Mesendoderm (in vitro differentiated cells): ENCODE measurements around the gene EGF.

ENCODE experiments used
- DNase-seq: peaks from one replicate; pipeline ENCODE4 v3.0.0; 2013
- H2AK5ac ChIP-seq: 2 replicates; pipeline ENCODE4 v1.6.1; 2013; ENCODE audit warnings: low read length, inconsistent platforms
- H2BK120ac ChIP-seq: 2 replicates; pipeline ENCODE4 v1.6.1; 2013; ENCODE audit warnings: low read depth, mild to moderate bottlenecking, low read length, moderate library complexity, mixed read lengths
- H2BK15ac ChIP-seq: replicated peaks from 2 replicates; pipeline ENCODE4 v1.6.1; 2013; ENCODE audit warnings: low read depth, mild to moderate bottlenecking, moderate library complexity
- H2BK5ac ChIP-seq: 2 replicates; pipeline ENCODE4 v1.6.1; 2013; ENCODE audit warnings: low read length, inconsistent platforms
- H3K18ac ChIP-seq: 2 replicates; pipeline ENCODE4 v1.6.1; 2013; ENCODE audit warnings: mild to moderate bottlenecking, low read length, mixed read lengths
- H3K23ac ChIP-seq: one replicate; pipeline ENCODE4 v1.6.1; 2013; ENCODE audit warnings: low read length
- H3K27ac ChIP-seq: 2 replicates; pipeline ENCODE4 v1.5.1; 2013; ENCODE audit warnings: low read depth, mild to moderate bottlenecking, inconsistent platforms, low read length, moderate library complexity
- H3K27me3 ChIP-seq: 2 replicates; pipeline ENCODE4 v1.6.1; 2013; ENCODE audit warnings: low read length, control low read depth, mild to moderate bottlenecking, inconsistent platforms; ENCODE audit not compliant: insufficient read depth, poor library complexity
- H3K36me3 ChIP-seq: 2 replicates; pipeline ENCODE4 v1.6.1; 2013; ENCODE audit warnings: low read length, inconsistent platforms; ENCODE audit not compliant: control insufficient read depth, insufficient read depth
- H3K4ac ChIP-seq: one replicate; pipeline ENCODE4 v1.6.1; 2013; ENCODE audit warnings: low read depth, mild to moderate bottlenecking, low read length, moderate library complexity
- H3K4me1 ChIP-seq: 2 replicates; pipeline ENCODE4 v1.6.1; 2013; ENCODE audit warnings: low read depth, low read length, inconsistent platforms; ENCODE audit not compliant: control insufficient read depth
- H3K4me2 ChIP-seq: 2 replicates; pipeline ENCODE4 v1.6.1; 2013; ENCODE audit warnings: low read length
- H3K4me3 ChIP-seq: 2 replicates; pipeline ENCODE4 v1.5.1; 2013; ENCODE audit warnings: mild to moderate bottlenecking, low read length
- H3K56ac ChIP-seq: one replicate; pipeline ENCODE4 v1.6.1; 2013; ENCODE audit warnings: low read length
- H3K79me1 ChIP-seq: 2 replicates; pipeline ENCODE4 v1.6.1; 2013; ENCODE audit warnings: low read length, inconsistent platforms
- H3K79me2 ChIP-seq: 2 replicates; pipeline ENCODE4 v1.6.1; 2013; ENCODE audit warnings: mild to moderate bottlenecking, low read length; ENCODE audit not compliant: control insufficient read depth, insufficient read depth
- H3K9ac ChIP-seq: 2 replicates; pipeline ENCODE4 v1.6.1; 2013; ENCODE audit warnings: low read length, inconsistent platforms
- H4K5ac ChIP-seq: one replicate; pipeline ENCODE4 v1.6.1; 2013; ENCODE audit warnings: low read length
- H4K8ac ChIP-seq: one replicate; pipeline ENCODE4 v1.6.1; 2013; ENCODE audit warnings: low read depth, mild to moderate bottlenecking, control low read depth, low read length, moderate library complexity
- WGBS: extraction: QIAGEN DNeasy Blood & Tissue Kit; methylation state at CpG from one replicate; pipeline ENCODE4 v1.1.7; 2013; ENCODE audit warnings: low lambda C conversion rate, missing lambda C conversion rate; ENCODE audit not compliant: insufficient coverage; ENCODE audit errors: extremely low coverage; 5-methylcytosine and 5-hydroxymethylcytosine counted together

EGF gene

DNA sequence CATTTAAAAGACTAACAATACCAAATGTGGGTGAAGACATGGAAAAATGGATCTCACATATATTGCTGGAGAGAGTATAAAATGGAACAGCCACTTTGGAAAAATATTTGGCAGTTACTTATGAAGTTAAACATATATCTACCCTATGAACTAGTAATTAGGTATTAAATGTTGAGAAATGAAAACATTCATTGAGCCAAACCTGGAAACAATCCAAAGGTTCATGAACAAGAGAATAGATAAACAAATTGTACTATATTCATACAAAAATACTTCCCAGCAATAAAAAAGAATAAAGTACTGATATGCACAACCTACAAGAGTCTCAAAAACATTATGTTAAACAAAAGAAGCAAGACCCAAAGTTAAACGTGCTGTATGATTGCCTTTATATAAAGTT is 4.0 kb upstream of the EGF start:
- Histone ChIP-seq H3K79me2 (no peaks in the 10 kb centered on the region), H3K4me2 (no peak overlapping the region), H4K8ac (no peak overlapping the region), H2BK5ac (no peak overlapping the region), H3K27ac (no peak overlapping the region), H3K27me3 (no peaks in the 10 kb centered on the region), H3K18ac (no peak overlapping the region), H3K9ac (no peak overlapping the region), H3K4me1 (peaks cover 3% of the 10 kb centered on the region), H3K36me3 (no peaks in the 10 kb centered on the region), H3K23ac (no peak overlapping the region), H2BK120ac (no peak overlapping the region), H3K56ac (no peak overlapping the region), H2BK15ac (no peak overlapping the region), H3K79me1 (no peaks in the 10 kb centered on the region), H3K4ac (no peak overlapping the region), H2AK5ac (no peak overlapping the region), H4K5ac (no peak overlapping the region), H3K4me3 (no peak overlapping the region)
- no peak for DNase-seq
- no CpG with 5 or more reads among the region's 1 CpG for WGBS

DNA sequence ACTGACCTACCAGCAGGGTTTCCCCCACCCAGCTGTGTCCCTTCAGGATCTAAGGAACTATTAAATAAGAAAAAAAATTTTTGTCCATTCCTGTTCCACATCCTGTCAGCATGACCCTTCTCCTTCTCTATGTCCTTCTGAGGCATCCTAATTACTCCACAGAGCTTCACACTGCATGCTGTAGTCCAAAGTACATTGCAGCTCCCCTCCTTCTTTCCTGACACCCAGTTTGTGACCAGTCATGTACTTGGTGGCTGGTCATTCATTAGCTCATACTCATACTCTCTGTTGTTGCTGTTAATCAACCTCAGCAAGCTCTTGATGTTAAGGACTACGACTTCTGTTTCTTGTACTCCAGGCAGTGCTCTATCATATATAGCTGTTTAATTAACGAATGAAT is 2.4 kb upstream of the EGF start:
- no peaks in the 10 kb centered on the region for H3K27me3 ChIP-seq
- H2BK5ac ChIP-seq = no peak overlapping the region
- peaks cover 14% of the 10 kb centered on the region for H3K79me2 ChIP-seq
- H2AK5ac ChIP-seq = no peak overlapping the region
- no peak overlapping the region for H4K5ac ChIP-seq
- H4K8ac ChIP-seq = no peak overlapping the region
- H3K4me3 ChIP-seq = no peak overlapping the region
- no peak overlapping the region for H3K23ac ChIP-seq
- H2BK15ac ChIP-seq = no peak overlapping the region
- H3K79me1 ChIP-seq = peaks cover 9% of the 10 kb centered on the region
- H3K56ac ChIP-seq = no peak overlapping the region
- peaks cover 13% of the 10 kb centered on the region for H3K4me1 ChIP-seq
- no peak overlapping the region for H3K9ac ChIP-seq
- H3K27ac ChIP-seq = no peak overlapping the region
- no CpG with 5 or more reads among the region's 2 CpGs for WGBS
- no peak overlapping the region for H2BK120ac ChIP-seq
- no peak for DNase-seq
- no peak overlapping the region for H3K4ac ChIP-seq
- no peak overlapping the region for H3K4me2 ChIP-seq
- no peaks in the 10 kb centered on the region for H3K36me3 ChIP-seq
- H3K18ac ChIP-seq = no peak overlapping the region

DNA sequence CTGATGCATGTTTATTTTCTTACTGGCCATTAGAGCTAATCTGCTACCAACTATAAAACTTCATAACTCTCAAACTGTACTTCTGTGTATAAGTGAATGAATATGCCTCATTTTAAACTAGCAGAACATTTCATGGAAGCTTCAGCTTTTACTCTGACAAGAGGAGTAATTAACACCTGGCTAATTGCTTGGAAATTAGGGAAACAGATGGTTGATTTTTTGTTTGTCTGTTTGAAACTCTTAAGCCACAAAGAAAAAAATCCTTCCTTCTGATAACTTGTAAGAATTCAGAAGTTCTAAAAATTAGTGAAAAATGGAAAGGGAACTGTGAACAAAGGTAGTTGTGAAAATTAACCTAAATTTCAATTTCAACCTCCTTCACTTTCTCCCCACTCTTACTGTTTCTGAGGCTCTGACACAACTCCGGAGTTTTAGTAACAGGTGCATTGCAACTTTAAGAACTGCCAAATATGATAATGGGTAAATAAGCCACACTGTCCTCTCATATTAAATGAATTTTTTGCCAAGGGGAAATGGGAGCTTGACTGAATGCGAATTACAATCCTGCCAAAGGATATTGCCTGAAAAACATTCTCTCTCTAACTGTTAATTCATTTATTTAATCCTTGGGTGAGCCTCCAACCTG is 1.0 kb downstream of the EGF start:
- no peak overlapping the region for H2BK15ac ChIP-seq
- no peak overlapping the region for H3K4ac ChIP-seq
- peak overlapping the region; percentile 39 for H3K4me2 ChIP-seq
- peak overlapping the region; percentile 75 for H3K56ac ChIP-seq
- H3K36me3 ChIP-seq = no peaks in the 10 kb centered on the region
- peaks cover 20% of the 10 kb centered on the region for H3K79me2 ChIP-seq
- H3K9ac ChIP-seq = peak overlapping the region; percentile 59
- peak overlapping the region; percentile 29 for H3K4me3 ChIP-seq
- H4K5ac ChIP-seq = no peak overlapping the region
- H3K18ac ChIP-seq = peak overlapping the region; percentile 83
- H3K27ac ChIP-seq = peak overlapping the region; percentile 92
- no peak for DNase-seq
- no peaks in the 10 kb centered on the region for H3K27me3 ChIP-seq
- H4K8ac ChIP-seq = no peak overlapping the region
- H2BK120ac ChIP-seq = no peak overlapping the region
- H3K23ac ChIP-seq = no peak overlapping the region
- no peak overlapping the region for H2AK5ac ChIP-seq
- WGBS = no CpG with 5 or more reads among the region's 2 CpGs
- peaks cover 17% of the 10 kb centered on the region for H3K4me1 ChIP-seq
- no peak overlapping the region for H2BK5ac ChIP-seq
- peaks cover 12% of the 10 kb centered on the region for H3K79me1 ChIP-seq

DNA sequence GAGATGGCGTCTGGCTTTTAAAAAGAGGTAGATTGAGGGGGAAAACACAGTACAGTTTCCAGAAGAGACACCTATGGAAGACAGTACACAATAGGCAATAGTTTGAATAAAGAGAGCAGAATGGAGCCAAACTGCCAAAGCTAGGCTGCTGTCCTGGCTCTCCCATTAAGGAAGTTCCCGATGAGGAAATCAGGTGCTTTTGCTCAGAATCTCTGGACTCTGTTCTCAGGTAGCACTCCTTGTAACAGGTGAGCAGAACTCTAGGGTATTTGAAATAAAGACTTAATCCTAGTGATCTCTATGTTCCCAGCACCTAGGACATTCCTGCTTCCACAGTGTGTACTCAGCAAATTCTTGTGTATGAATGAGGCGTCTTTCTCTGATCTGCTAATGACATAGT is 1.6 kb downstream of the EGF start:
- Histone ChIP-seq H3K36me3 (no peaks in the 10 kb centered on the region), H3K4me1 (peaks cover 17% of the 10 kb centered on the region), H2BK15ac (no peak overlapping the region), H4K8ac (no peak overlapping the region), H3K4me3 (peak overlapping the region; percentile 14), H3K27ac (no peak overlapping the region), H3K4me2 (peak overlapping the region; percentile 39), H2AK5ac (peak overlapping the region; percentile 35), H2BK120ac (no peak overlapping the region), H3K27me3 (no peaks in the 10 kb centered on the region), H3K56ac (peak overlapping the region; percentile 58), H3K23ac (no peak overlapping the region), H3K18ac (no peak overlapping the region), H3K79me2 (peaks cover 20% of the 10 kb centered on the region), H2BK5ac (no peak overlapping the region), H4K5ac (no peak overlapping the region), H3K79me1 (peaks cover 12% of the 10 kb centered on the region), H3K4ac (no peak overlapping the region), H3K9ac (peak overlapping the region; percentile 39)
- DNase-seq = no peak
- WGBS = no CpG with 5 or more reads among the region's 3 CpGs

DNA sequence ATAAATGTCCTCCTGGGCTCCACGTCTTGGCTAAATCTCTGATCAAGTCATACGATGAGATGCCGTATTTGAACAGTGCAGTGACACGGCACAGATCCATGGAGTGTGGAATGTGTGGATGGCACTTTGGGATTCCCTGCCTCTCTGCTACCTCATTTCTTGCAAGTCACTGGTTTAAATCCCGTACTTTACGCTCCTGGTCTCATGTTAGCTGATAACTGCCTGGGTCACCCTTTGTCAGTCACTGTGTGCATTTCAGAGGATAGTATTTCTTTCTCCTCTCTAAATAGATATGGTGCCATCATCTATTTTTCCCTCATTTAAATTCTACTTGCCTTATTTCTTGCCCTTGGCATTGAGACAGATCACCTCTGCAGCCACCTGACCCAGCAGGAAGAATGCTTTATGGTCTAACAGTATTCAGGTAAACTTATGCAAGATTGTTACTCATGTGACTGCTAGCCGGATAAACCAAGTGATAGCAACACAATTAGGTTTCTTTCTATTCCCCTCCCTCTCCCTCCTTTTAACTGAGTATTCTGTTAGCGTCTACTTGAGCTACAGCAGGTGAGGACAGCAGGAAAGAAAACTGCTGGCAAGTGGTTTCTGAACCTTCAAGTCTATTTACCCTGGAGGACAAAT is 2.8 kb downstream of the EGF start:
- H3K27ac ChIP-seq = no peak overlapping the region
- peak overlapping the region; percentile 6 for H3K4ac ChIP-seq
- H3K23ac ChIP-seq = no peak overlapping the region
- H3K4me1 ChIP-seq = peaks cover 17% of the 10 kb centered on the region
- H3K56ac ChIP-seq = peak overlapping the region; percentile 34
- H2AK5ac ChIP-seq = peak overlapping the region; percentile 8
- H2BK15ac ChIP-seq = no peak overlapping the region
- peaks cover 20% of the 10 kb centered on the region for H3K79me2 ChIP-seq
- H3K36me3 ChIP-seq = no peaks in the 10 kb centered on the region
- H4K5ac ChIP-seq = no peak overlapping the region
- no peak for DNase-seq
- H3K27me3 ChIP-seq = no peaks in the 10 kb centered on the region
- peak overlapping the region; percentile 44 for H3K4me2 ChIP-seq
- H3K18ac ChIP-seq = no peak overlapping the region
- peak overlapping the region; percentile 10 for H3K9ac ChIP-seq
- no CpG with 5 or more reads among the region's 8 CpGs for WGBS
- no peak overlapping the region for H4K8ac ChIP-seq
- H3K4me3 ChIP-seq = no peak overlapping the region
- H3K79me1 ChIP-seq = peaks cover 14% of the 10 kb centered on the region
- peak overlapping the region; percentile 6 for H2BK5ac ChIP-seq
- no peak overlapping the region for H2BK120ac ChIP-seq
